ES-I3 (cell line): ENCODE data around the gene NUB1.
"Not testable (repeated sequence)": the region's sequence is repeated elsewhere in the genome, so short reads cannot be mapped to it uniquely, and the experiment has no call there.

Experiments
- H3K36me3 ChIP-seq: 2 replicates; pipeline ENCODE4 v1.6.1; 2013; ENCODE audit warnings: mild to moderate bottlenecking, low read length, control low read depth, moderate library complexity; ENCODE audit not compliant: insufficient read depth
- H3K4me1 ChIP-seq: 2 replicates; pipeline ENCODE4 v1.6.1; 2013; ENCODE audit warnings: mild to moderate bottlenecking, control low read depth, low read length; ENCODE audit not compliant: insufficient read depth
- H3K9ac ChIP-seq: 2 replicates; pipeline ENCODE4 v1.6.1; 2013; ENCODE audit warnings: low read depth, mild to moderate bottlenecking, low read length, moderate library complexity
- H3K9me3 ChIP-seq: 2 replicates; pipeline ENCODE4 v1.6.1; 2013; ENCODE audit warnings: mild to moderate bottlenecking, low read length, moderate library complexity; ENCODE audit not compliant: control insufficient read depth, insufficient read depth

The NUB1 gene

GRCh38 chr7:151341357-151342101 lies at the start of gene NUB1:
Gene NUB1 (plus strand): TSS chr7:151341812. CDS start chr7:151345350, 3,538 bp downstream.
- Histone ChIP-seq H3K36me3 (no peaks in the 10 kb centered on the region), H3K9ac (peak within 1 kb of the TSS; percentile 82), H3K4me1 (no peaks in the 10 kb centered on the region), H3K9me3 (peaks cover 3% of the 10 kb centered on the region; the same call in 1 of the 2 replicates)

DNA sequence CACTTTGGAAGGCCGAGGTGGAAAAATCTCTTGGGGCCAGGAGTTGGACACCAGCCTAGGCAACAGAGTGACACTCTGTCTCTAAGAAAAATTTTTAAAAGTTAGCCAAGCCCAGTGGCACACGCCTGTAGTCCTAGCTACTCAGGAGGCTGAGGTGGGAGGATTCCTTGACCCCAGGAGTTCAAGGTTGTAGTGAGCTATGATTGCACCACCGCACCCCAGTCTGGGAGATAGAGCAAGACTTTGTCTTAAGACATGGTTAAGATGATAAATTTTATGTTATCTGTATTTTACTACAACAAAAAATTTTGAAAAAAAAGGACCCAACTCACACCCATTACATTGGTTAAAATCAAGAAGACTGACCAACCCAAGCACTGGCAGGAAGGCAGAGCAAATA lies 48.8 kb upstream of the NUB1 start:
- Histone ChIP-seq H3K9me3 (no peaks in the 10 kb centered on the region), H3K36me3 (no peaks in the 10 kb centered on the region), H3K4me1 (no peaks in the 10 kb centered on the region), H3K9ac (no peak overlapping the region)

DNA sequence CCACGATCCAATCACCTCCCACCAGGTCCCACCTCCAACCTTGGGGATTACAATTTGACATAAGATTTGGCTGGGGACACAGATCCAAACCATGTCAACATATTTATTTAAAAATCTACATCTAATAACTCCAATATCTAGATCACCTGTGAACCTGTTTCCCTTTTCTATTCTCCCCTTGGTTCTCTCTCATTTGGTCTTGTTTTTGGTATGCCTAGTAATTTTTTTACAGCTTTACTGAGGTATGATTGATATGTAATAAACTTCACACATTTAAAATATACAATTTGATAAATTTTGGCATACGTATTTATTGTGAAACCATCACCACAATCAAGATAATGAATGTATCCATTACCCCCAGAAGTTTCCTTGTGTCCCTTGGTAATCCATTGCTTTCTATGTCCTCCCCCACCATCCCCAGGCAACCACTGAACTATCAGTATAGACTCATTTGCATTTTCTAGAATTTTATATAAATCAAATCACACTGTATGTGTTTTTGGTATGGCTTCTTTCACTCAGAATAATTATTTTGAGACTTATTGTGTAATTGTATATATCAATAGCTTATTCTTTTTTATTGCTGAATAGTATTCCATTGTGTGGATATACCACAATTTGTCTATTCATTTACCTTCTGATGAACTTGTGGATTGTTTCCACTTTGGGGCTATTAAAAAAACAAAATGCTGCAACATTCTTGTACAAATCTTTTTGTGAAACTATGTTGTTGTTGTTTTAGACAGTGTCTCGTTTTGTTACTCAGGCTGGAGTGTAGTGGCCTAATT lies 45.2 kb upstream of the NUB1 start:
- H3K4me1 ChIP-seq: no peaks in the 10 kb centered on the region
- no peaks in the 10 kb centered on the region for H3K36me3 ChIP-seq
- H3K9ac ChIP-seq: no peak overlapping the region
- no peaks in the 10 kb centered on the region for H3K9me3 ChIP-seq

GRCh38 chr7:151298765-151299164 lies 42.8 kb upstream of the NUB1 start:
- H3K9ac ChIP-seq: no peak overlapping the region
- H3K36me3 ChIP-seq: no peaks in the 10 kb centered on the region
- H3K9me3 ChIP-seq: no peaks in the 10 kb centered on the region
- H3K4me1 ChIP-seq: no peaks in the 10 kb centered on the region

DNA sequence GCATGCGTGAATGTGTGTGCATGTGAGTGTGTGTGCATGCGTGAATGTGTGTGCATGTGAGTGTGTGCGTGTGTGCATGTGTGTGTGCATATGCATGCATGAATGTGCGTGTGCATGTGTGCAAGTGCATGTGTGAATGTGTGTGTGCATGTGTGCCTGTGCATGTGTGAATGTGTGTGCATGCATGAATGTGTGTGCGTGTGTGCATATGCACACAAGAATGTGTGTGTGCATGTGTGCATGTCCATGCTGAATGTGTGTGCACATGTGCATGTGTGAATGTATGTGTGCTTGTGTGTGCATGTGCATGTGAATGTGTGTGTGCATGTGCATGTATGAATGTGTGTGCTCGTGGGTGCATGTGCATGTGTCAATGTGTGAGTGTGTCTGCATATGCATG lies 42.1 kb upstream of the NUB1 start:
- Histone ChIP-seq H3K36me3 (no peaks in the 10 kb centered on the region), H3K9me3 (no peaks in the 10 kb centered on the region), H3K9ac (no peak overlapping the region), H3K4me1 (no peaks in the 10 kb centered on the region)

DNA sequence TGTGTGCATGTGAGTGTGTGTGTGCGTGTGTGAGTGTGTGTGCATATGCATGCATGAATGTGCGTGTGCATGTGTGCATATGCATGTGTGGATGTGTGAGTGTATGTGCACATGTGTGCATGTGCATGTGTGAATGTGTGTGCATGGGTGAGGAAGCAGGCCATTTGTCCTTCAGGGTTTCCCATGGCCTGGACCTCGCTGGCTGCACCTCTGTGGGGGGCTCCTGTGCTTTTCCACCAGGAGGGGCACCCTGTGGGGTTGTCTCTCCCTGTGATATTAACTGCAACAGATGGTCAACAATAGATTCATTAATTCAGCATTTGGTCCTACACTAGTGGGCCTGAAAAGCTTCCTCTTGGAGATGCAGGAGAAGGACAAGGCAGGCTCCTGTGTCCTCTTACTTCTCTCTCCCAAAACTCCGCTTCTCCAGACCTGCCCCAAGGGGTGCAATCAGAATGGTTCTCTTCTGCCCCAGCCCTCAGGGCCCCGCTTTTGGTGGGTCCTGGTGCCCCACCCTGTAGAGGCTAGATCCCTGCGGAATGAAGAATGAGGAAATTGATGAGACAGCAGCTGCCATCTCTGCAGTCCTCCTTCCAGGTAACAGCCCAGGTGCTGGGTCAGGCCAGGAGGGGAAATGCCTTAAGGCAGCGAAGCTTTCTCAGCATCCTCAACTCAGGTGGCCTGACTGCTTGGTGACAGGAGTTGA lies 41.5 kb upstream of the NUB1 start:
- no peaks in the 10 kb centered on the region for H3K4me1 ChIP-seq

GRCh38 chr7:151301471-151302462 lies 39.8 kb upstream of the NUB1 start:
- no peaks in the 10 kb centered on the region for H3K9me3 ChIP-seq
- no peaks in the 10 kb centered on the region for H3K4me1 ChIP-seq
- no peak overlapping the region for H3K9ac ChIP-seq
- no peaks in the 10 kb centered on the region for H3K36me3 ChIP-seq

More for the DNA sequence above, 41.5 kb upstream of the NUB1 start:
- H3K9me3 ChIP-seq: no peaks in the 10 kb centered on the region
- no peak overlapping the region for H3K9ac ChIP-seq
- no peaks in the 10 kb centered on the region for H3K36me3 ChIP-seq

- peak overlapping the region; percentile 48; the same call in 1 of the 2 replicates for H3K9ac ChIP-seq
- H3K9me3 ChIP-seq, H3K36me3 ChIP-seq, H3K4me1 ChIP-seq: not testable (repeated sequence)
Observed at GRCh38 chr7:151304251-151304650, 37.4 kb upstream of the NUB1 start.

DNA sequence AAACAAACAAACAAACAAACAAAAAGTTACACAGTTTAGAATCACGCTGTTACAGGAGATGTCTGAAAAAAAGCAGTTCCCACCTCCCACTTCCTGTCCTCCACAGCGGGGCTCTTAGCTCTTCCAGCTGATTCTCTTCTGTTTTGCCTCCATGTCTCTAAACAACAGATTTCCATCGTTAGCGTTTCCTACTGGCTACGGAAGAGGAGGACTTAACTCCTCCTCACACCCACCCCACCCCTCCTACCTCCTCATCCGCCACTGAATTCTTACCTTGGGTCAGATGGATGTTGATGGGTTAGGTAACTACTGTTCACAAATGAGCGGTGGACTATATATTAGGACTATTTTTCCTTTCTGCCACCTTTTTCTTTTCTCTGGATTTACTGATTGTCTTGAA lies 36.8 kb upstream of the NUB1 start:
- Histone ChIP-seq H3K9ac (peak overlapping the region; percentile 48), H3K9me3 (no peaks in the 10 kb centered on the region), H3K4me1 (no peaks in the 10 kb centered on the region), H3K36me3 (no peaks in the 10 kb centered on the region)

GRCh38 chr7:151306374-151306773 lies 35.2 kb upstream of the NUB1 start:
- Histone ChIP-seq H3K9me3 (no peaks in the 10 kb centered on the region), H3K4me1 (no peaks in the 10 kb centered on the region)

DNA sequence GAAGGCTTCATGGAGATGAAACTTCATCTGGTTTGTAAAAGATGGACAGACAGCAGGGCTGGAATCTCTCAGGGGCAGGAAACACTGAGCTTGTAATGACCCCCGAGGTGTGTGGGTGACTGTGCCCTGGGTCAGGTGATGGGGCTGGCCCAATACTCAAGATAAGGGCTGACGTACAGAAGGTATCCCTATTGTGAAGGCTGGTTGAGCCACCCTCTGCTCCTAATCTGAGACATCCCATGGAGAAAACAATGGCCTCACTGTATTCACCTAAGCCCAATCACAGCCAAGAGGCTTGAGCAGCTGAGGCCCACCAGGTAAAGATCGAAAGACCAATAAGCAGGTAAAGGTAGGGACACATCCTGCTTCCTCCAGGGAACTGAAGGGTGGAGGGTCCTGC lies 34.8 kb upstream of the NUB1 start:
- no peaks in the 10 kb centered on the region for H3K9me3 ChIP-seq
- H3K9ac ChIP-seq: no peak overlapping the region
- H3K4me1 ChIP-seq: no peaks in the 10 kb centered on the region
- no peaks in the 10 kb centered on the region for H3K36me3 ChIP-seq

More at GRCh38 chr7:151306374-151306773, 35.2 kb upstream of the NUB1 start:
- H3K9ac ChIP-seq: no peak overlapping the region
- no peaks in the 10 kb centered on the region for H3K36me3 ChIP-seq

GRCh38 chr7:151307536-151307935 lies 34.1 kb upstream of the NUB1 start:
- H3K36me3 ChIP-seq: no peaks in the 10 kb centered on the region
- no peak overlapping the region for H3K9ac ChIP-seq
- no peaks in the 10 kb centered on the region for H3K9me3 ChIP-seq
- no peaks in the 10 kb centered on the region for H3K4me1 ChIP-seq

- Histone ChIP-seq H3K9ac (no peak overlapping the region), H3K9me3 (no peaks in the 10 kb centered on the region), H3K36me3 (no peaks in the 10 kb centered on the region)
Observed at GRCh38 chr7:151308256-151308655, 33.4 kb upstream of the NUB1 start.

GRCh38 chr7:151308791-151309190 lies 32.8 kb upstream of the NUB1 start:
- H3K9ac ChIP-seq: no peak overlapping the region
- H3K9me3 ChIP-seq: no peaks in the 10 kb centered on the region
- H3K36me3 ChIP-seq: no peaks in the 10 kb centered on the region
- no peaks in the 10 kb centered on the region for H3K4me1 ChIP-seq

More at GRCh38 chr7:151308256-151308655, 33.4 kb upstream of the NUB1 start:
- no peaks in the 10 kb centered on the region for H3K4me1 ChIP-seq
